ENCODE measurements around the gene ISCU.

Gene ISCU

DNA sequence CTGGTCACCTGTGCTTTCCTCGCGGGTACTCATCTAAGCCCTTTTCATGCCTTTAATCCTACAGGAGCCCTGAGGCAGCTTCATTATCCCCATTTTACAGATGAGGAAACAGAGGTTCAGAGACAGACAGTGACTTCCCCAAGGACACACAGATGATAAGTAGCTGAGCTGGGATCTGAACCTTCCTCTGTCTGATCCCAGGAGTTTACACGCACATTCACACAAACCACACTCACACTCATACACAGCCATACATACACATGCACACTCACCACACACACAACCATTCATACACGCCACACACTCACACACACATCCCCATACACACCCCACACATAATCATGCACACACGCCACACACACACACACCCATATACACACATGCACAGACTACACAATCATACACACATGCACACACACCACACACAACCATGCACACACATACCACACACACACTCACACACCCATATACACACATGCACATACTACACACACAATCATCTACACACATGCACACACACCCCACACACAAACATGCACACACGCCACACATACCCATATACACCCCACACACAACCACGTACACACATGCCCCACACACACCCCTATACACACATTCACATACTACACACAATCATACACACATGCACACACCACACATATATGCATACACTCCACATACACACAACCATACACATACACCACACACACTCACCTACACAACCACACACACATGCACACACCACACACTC lies 32.7 kb downstream of the ISCU start:
- DNase-seq (ENCODE audit: insufficient read length, low spot score): no peak
- no peak for TF ChIP-seq POLR2A (IDR thresholded peaks at IDR 0.05; ENCODE audit: low read depth, low read length)
- no peak for FAIRE-seq

DNA sequence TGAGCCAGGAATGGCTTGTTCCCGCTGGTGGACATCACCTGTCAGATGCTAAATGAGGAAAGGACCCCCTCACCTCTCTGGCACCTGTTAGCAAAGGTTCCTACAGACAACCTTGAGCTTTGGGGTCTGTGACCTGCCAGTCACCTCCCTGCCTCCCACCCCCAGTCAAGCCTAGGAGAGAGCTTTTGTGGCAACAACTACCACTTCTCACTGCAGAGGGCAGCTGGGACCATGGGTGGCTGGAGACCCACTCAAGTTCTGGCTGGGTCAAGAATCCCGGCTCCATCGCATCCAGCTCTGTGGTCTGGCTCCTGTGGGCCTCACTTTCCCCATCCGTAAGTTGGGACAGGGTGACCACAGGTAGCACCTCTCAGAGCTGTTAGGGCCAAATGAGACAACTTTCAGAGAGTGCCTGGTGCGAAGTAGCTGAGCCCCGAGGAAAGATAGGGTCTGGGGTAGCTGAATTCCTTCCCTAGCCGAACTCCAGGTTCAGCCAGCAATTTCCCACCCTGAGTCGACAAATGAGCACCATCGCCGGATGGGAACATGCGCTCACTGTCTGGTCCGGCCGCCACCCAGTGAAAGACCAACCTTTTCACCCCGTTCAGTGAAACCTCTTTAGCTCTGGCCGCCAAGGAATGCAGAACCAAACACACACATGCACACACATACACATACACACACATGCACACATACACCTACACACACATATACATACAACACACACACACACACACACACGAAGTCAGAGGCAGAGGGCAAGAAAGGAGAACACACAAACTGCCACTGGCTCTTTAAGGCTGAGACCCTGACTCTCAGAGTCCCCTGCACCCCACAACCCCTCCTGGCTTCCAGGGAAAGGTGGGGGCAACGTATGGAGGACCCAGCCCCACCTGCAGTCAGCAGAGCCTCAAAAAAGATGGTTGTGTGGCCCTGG lies 33.6 kb downstream of the ISCU start:
- DNase-seq (ENCODE audit: insufficient read length, low spot score) (no peak), FAIRE-seq (no peak)
- TF ChIP-seq POLR2A (IDR thresholded peaks at IDR 0.05; ENCODE audit: low read depth, low read length): no peak

DNA sequence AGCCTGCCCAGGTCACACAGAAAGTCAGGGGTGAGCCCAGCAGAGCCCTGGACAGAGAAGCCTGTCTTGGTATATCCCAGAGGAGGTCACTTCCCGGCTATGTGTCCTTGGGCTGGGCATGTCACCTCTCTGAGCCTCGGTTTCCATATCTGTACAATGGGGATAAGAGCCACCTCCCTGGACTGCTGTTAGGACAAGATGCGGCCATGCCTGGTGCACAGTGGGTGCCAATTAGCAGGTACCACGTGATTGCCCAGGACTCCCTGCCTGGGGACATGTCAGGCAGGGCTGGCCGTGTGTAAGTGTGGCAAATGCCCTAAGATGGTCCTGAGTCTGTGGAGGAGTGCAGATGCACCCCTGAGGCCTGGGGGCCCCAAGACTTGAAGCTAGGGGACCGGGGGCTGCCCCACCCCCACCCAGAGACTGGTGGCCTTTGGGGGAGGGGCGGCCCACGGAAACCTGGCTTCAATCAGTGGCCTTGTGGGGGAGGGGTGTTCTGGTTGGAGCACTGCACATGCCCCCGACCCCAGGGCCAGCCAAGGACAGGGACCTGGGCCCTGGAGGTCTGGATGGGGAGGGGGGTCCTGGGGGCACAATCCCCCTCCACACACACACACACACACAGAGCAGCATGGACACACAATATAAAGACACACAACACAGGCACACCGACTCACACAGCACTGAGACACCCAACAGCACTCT lies 34.6 kb downstream of the ISCU start:
- TF ChIP-seq POLR2A (IDR thresholded peaks at IDR 0.05; ENCODE audit: low read depth, low read length): no peak
- DNase-seq (ENCODE audit: insufficient read length, low spot score): no peak
- no peak for FAIRE-seq

DNA sequence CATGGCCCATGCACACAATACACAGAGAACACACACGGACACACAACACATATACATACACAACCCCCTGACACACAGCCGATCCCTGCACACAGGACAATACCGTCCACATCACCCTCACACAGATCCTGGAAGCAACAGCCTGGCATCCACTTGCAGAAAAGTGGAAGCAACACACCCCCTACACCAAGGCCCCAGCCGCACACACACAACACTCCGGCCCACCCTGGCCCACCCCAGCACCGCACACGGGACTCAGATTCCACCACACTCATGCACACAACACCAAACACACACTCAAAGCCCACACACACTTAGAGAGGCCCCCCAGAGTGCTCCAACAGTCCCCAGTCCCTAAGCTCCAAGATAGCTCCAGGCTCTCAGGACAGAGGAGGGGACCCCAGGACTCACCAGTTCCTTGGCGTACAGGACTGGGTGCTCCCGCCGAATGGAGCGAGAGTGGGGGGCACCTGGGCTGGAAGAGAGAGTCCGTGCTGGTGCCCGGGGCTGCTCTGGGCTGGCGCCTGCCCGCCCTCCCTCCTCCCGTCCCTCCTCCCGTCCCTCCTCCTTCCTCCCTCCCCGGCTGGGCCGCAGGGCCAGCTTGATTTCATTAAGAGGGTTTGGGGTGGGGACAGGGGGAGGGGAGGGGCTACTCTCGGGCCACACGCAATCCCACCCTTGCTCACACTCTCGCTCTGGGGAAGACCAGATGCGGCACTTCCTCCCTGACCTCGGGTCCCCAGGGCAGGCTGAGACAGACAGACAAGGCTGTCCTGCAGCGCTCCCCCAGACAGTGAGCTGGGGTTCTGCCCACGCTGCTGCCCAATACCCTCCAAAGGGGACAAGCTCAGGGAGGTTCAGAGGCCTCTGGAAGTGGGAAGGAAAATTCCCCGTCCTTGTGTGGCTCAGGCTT lies 35.4 kb downstream of the ISCU start, which contains the start of gene TMEM119:
Gene TMEM119, minus strand, starts transcription at position 526 of the 913 bp plus-strand sequence. CDS start 5,701 bp downstream, outside the sequence.
- DNase-seq (ENCODE audit: insufficient read length, low spot score): no peak
- TF ChIP-seq POLR2A (IDR thresholded peaks at IDR 0.05; ENCODE audit: low read depth, low read length): no peak

DNA sequence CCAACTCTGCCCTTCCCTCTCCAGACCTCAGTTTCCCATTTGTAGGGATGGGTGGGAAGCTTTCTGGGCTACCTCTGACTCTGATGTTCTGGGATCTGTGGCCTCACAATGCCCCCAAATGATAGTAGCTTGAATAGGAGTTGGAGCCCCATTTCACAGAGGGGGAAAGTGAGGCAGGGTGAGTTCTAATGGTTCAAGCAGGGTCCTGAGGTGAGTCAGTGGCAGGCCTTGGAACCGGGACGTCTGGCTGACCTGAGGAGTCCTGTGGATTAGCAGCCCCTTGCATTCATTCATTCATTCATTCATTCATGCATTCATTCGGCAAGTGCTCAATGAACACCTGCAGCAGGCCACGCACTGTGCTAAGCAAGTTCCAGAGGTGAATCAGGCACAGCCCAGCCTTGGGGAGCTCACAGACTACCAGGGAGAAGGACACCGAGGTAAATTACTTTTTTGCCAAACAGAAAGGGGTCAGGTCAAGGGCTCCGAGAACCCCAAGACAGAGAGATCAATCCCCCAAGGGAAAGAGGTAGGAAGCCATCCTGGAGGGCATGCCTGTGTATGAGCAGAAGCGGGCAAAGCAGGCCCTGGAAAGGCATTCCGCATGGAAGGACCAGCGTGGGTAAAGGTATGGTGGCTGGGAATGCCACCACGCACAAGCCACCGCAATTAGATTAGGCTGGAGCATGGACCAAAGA lies 36.3 kb downstream of the ISCU start:
- FAIRE-seq (no peak), DNase-seq (ENCODE audit: insufficient read length, low spot score) (no peak)
- TF ChIP-seq POLR2A (IDR thresholded peaks at IDR 0.05; ENCODE audit: low read depth, low read length): no peak

More for the DNA sequence above, 35.4 kb downstream of the ISCU start, which contains the start of gene TMEM119:
- no peak for FAIRE-seq

DNA sequence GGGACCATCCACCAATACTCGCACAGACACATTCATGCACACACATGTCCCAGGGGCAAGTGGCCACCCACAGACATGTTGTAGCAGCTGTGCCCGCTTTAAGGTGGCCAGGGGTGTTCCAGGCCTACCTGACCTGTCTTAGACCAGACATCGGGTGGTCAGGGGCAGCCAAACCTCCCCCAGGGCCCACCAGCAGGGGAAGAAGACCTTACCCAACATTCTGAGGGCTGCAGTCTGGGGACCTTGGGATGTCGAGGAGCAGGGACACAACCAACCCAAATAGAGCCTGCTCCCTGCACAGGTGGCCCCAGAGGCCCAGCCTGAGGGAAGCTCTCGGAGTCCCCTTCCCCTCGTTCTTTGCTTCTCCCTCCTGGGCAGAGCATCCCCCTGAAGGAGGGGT lies 37.1 kb downstream of the ISCU start:
- no peak for TF ChIP-seq POLR2A (IDR thresholded peaks at IDR 0.05; ENCODE audit: low read depth, low read length)
- DNase-seq (ENCODE audit: insufficient read length, low spot score) (no peak), FAIRE-seq (no peak)

DNA sequence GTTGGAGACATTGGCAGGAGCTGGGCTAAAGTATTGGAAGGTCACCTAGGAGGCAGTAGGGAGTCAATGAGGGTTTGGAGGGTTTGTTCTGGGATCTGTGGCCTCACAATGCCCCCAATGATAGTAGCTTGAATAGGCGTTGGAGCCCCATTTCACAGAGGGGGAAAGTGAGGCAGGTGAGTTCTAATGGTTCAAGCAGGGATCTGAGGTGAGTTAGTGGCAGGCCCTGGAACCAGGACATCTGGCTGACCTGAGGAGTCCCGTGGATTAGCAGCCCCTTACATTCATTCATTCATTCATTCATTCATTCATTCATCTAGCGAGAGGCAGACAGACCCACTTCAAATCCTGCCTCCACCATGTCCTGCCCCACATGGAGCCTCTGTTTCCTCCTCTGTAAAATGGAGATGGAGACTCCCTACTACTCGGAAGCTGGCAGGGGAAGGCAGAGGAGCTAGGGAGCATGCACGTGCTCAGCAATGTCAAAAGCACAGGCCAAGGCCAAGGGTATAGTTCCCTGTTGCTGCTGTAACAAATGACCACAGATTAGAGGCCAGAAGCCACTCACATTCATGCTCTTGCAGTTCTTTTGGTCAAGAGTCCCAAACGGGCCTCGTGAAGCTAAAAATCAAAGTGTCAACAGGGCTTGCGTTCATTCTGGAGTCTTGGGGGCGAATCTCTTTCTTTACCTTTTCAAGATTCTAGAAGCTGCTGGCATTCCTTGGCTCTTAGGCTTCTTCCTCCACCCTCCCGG lies 37.7 kb downstream of the ISCU start:
- no peak for TF ChIP-seq POLR2A (IDR thresholded peaks at IDR 0.05; ENCODE audit: low read depth, low read length)
- FAIRE-seq (no peak), DNase-seq (ENCODE audit: insufficient read length, low spot score) (no peak)

DNA sequence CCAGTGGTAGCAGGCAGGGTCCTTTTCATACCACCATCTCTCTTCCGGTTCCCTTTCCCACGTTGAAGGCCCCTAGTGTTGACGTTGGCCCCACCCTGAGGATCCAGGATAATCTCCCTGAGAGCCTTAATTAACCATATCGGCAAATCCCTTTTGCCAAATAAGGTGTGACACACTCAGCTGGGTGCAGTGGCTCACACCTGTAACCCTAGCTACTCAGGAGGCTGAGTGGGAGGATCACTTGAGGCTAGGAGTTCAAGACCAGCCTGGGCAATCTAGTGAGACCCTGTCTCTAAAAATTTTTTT lies 38.3 kb downstream of the ISCU start:
- DNase-seq (ENCODE audit: insufficient read length, low spot score): no peak
- TF ChIP-seq POLR2A (IDR thresholded peaks at IDR 0.05; ENCODE audit: low read depth, low read length): no peak
- no peak for FAIRE-seq

DNA sequence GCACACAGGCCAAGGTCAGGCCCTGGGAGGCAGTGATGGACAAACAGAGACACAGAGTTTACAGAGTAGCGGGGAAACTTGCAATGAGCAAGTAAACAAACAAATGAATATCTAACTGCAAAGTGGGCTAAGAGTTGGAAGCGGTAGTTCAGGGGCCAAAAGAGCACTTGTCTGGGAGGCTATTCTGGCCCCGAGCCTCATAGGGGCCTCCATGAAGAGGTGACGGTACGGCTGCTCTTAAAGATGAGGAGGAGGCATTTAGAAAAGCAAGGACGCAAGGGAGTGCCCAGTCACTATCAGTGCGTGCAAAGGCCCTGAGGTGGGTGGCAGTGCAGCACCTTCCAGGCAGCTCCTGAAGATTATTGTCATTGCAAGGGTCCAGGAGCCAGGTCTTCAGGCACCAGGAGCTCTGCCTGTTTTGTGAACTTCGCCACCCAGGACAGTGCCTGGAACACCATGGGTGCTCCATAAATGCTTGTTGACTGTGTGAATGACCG lies 39.9 kb downstream of the ISCU start:
- DNase-seq (ENCODE audit: insufficient read length, low spot score): no peak
- no peak for TF ChIP-seq POLR2A (IDR thresholded peaks at IDR 0.05; ENCODE audit: low read depth, low read length)
- FAIRE-seq: no peak

DNA sequence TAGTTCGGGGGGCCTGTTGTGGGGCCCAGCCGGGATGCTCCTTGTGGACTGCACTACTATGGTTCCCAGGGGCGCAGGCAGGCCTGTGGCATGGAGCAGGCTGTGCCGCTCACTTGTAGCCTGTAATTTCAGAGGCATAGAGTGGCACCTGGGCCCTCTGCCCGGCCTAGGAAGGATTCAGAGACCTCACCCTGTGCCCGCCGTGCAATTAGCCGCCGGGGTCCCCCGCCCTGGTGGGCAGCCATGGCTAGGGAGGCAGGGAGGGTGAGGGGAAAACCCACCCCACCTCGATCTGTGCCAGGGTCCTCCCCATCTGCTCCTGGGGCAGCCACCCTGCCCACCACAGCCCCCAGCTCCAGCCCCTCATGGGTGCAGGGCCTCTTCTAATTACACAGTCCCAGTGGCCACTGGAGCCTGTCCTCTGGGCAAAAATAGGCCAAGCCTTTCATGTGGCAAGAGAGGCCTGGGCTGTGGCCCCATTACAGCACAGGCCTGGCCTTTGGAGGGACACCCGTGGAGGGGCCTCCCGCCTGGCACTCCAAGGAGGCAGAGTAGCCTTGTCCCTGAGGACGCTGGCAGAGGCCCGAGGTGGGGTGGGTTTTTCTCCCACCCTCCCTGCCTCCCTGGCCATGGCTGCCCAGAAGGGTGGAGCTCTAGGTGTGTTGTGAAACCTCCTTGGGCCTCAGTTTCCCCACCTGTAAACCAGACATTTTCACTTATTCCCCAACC lies 40.7 kb downstream of the ISCU start:
- DNase-seq (ENCODE audit: insufficient read length, low spot score): no peak
- FAIRE-seq: no peak
- no peak for TF ChIP-seq POLR2A (IDR thresholded peaks at IDR 0.05; ENCODE audit: low read depth, low read length)

DNA sequence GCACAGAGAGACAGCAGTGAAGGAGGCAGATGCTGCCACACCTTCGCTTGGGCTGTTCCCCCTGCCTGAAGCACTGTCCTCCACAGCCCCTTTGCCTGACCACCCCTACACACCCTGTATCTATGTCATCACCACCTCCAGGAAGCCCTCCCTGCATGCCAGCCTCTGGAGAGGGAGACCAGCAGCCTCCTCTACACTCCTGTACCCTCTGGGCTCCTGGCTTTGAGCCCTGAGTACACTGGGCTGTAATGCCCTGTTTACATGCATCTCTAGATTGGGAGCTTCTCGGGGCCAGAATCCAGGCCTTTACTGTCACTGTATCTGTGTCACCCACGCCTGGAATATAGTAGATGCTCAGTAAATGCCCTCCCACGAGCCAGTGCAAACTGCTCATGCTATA lies 41.3 kb downstream of the ISCU start:
- no peak for DNase-seq (ENCODE audit: insufficient read length, low spot score)
- FAIRE-seq: no peak
- no peak for TF ChIP-seq POLR2A (IDR thresholded peaks at IDR 0.05; ENCODE audit: low read depth, low read length)
